ENCODE measurements around the gene TM9SF4.
"Not testable (repeated sequence)": the region's sequence is repeated elsewhere in the genome, so short reads cannot be mapped to it uniquely, and the experiment has no call there.

TM9SF4 gene

DNA sequence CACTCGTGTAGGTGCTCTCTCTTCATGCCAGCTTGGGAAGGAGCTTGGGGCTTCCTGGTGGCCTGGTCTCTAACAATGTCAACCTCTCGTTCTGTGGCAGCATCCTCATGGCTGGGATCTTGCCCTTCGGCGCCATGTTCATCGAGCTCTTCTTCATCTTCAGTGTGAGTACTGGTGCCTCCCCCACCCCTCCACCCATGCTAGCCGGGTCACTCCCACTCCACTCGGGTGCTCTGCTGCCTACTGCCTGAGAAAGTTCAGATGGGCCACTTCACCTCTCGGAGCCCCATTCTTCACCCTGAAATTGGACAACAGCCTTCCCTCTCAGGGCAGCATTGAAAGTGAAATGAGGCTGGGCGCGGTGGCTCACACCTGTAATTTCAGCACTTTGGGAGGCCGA is 48.8 kb downstream of the TM9SF4 start:
- no peak for DNase-seq (ENCODE audit: low read depth)

DNA sequence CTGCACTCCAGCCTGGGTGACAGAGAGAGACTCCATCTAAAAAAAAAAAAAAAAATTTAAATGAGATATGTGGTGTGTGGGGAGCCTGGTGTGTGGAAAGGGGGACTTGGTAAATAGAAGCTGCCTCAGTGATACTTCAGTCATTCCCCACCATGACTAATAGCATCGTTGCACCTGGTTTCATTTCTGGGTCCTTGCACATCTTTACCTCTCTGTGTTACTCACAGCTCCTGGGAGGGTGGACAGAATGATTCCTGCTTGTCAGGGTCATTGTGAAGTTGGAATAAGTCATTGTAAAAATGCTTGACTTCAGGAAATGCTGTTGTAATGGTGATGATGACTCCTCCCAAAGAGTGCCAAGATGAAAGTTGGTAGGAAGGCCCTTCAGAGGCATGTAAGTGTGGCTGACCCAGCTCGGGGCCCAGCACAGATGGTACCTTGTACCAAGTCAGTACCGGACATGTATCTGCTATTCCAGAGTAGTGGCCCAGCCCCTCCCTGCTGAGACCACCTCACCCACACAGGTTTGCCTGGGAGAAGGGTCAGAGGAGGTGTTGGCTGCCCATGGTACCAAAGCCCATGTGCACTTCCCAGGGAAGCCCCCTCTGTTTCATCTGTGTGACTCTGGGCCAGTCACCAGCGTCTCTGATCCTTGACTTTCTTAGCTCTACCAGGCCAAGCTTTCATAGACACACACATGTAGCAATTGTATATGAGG is 49.6 kb downstream of the TM9SF4 start:
- no peak for DNase-seq (ENCODE audit: low read depth)

DNA sequence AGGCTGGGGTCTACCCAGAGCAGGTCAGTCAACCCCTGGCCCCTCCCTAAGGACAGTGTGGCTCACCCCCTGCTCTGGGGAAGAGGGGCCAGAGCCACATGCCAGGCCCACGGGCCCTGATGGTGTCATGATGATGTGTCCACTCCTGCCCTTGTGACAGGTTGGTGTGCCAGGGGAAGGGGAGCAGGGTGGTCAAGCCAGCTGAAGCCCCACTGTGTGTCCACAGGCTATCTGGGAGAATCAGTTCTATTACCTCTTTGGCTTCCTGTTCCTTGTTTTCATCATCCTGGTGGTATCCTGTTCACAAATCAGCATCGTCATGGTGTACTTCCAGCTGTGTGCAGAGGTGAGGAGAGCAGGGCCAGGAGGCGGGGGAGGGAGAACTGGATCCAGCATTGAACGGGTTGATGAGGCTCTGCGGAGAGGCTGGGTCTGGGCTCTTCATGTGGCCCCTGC is 50.3 kb downstream of the TM9SF4 start:
- no peak for DNase-seq (ENCODE audit: low read depth)

DNA sequence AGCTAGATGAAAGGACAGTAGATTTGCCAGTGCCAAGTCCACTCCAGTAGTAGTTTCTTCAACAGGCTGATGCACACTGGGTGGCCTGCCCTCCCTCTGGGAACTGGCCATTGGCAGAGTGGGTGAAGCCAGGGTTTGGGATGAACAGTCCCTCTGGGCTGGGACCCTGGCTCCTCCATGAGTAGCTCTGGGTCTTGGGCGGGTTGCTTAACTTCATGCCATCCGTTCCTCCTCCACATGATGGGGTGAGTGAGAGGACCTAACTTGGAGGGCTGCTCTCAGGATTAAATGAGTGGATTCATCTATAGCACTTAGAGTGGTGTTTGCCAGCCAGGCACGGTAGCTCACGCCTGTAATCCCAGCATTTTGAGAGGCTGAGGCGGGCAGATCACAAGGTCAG is 50.8 kb downstream of the TM9SF4 start:
- no peak for DNase-seq (ENCODE audit: low read depth)

DNA sequence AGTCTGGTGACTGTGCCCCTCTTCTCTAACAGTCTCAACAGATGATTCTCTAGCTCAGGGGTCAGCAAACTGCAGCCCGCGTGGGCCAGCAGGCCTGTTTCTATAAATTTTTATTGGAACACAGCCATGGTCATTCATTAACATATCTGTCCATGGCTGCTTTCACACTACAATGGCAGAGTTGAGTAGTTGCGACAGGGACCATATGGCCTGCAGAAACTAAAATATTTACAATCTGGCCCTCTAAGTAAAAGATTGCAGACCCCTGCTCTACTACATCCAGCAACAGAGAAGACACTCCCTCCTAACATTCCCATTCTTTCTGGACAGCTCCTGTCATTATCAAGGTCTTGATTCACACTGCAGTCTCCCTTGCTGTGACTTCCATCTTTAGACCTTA is 52.8 kb downstream of the TM9SF4 start:
- DNase-seq (ENCODE audit: low read depth), result no peak

DNA sequence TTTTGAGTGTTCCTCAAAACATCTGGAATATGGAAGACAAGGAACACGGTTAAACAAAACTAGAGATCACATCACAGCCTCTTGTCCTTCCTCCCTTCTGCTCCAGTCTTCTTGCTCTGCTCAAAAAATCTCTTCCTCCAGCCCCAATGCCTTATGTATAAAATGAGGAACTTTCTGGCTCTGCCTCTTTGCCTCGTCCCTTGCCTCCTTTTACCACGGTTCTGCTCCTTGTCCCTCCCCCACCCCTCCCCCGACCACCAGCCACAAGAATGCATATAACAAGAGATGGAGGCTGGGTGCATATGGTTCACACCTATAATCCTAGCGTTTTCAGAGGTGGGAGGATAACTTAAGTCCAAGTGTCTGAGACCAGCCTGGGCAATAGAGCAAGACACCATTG is 54.4 kb downstream of the TM9SF4 start:
- DNase-seq (ENCODE audit: low read depth), result no peak

DNA sequence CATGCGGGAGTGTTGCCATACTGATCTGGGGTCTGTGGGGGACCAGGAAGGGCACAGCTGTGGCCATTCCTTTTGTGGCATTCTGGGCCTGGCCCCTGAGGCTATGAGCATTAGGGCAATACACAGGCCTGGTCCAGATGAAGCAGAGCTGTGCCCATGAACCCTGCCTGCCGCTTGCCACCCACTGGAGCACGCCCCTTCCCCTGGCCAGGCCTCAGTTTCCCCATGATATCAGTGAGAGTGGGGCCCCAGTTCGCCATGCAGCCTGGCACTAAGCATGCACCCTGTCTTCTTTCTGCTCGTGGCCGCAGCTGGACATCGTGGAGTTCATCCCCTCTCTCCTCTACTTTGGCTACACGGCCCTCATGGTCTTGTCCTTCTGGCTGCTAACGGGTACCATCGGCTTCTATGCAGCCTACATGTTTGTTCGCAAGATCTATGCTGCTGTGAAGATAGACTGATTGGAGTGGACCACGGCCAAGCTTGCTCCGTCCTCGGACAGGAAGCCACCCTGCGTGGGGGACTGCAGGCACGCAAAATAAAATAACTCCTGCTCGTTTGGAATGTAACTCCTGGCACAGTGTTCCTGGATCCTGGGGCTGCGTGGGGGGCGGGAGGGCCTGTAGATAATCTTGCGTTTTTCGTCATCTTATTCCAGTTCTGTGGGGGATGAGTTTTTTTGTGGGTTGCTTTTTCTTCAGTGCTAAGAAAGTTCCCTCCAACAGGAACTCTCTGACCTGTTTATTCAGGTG is 55.6 kb downstream of the TM9SF4 start:
- DNase-seq (ENCODE audit: low read depth), result no peak

DNA sequence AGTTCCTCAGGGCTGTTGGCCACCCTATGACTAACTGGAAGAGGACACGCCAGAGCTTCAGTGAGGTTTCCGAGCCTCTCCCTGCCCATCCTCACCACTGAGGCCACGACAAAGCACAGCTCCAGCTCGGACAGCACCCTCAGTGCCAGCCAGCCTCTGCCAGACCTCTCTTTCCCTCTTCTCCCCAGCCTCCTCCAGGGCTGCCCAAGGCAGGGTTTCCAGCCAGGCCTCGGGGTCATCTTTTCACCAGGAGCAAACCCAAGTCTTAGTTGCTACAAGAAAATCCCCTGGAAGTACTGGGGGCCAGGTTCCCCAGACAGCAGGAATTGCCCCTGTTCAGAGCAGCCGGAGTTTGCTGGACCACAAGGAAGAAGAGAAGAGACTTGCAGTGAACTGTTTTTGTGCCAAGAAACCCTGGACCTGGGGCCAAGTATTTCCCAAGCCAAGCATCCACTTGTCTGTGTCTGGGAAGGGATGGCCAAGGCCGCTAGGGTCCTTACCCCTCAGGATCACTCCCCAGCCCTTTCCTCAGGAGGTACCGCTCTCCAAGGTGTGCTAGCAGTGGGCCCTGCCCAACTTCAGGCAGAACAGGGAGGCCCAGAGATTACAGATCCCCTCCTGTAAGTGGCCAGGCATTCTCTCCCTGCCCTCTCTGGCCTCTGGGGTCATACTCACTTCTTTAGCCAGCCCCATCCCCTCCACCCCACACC is 56.5 kb downstream of the TM9SF4 start:
- no peak for DNase-seq (ENCODE audit: low read depth)

DNA sequence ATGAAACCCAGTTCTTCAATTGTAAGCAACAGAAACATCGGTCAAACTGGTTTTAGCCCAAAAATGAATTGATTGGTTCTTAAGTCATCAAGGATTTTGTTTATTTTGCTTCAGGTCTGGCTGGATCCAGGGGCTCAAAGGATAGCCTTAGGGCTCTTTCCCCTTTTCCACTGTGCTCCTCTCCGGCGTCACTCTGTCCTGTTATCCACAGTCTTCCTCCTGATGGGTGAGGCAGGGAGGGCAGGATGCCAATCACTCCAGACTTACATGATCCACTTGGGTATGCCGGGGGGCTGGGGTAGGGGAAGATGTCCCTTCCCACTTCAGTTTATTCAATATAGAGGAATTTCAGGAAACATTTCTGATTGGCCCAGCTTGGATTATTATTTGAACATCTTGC is 58.0 kb downstream of the TM9SF4 start:
- no peak for DNase-seq (ENCODE audit: low read depth)

DNA sequence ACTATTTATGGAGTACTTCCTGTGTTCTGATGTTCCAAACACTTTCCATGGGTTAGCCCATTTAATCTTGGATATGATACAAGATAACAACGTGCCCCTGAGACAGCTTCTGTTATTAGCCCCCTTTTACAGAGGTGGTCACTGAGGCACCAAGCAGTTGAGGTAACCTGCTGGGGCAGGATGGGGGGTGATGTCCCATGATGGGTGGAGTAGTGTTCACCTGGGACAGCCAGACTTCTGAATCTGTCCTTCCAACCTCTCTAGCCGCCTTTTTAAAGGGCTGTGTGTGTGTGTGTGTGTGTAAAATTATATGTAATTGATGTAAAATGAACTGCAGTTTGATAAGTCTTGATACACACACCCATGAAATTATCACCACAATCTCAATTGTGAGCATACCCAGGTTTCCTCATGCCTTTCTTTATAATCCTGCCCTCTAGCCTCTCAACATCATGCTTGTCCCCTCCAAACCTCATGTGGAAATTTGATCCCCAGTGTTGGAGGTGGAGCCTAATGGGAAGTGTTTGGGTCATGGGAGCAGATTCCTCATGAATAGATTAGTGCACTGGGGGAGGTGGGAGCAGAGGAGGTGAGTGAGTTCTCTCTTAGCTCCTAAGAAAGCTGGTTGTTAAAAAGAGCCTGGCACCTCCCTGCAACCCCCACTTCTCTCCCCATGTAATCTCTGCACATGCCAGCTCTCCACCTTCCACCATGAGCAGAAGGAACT is 58.8 kb downstream of the TM9SF4 start:
- DNase-seq (ENCODE audit: low read depth), result no peak

DNA sequence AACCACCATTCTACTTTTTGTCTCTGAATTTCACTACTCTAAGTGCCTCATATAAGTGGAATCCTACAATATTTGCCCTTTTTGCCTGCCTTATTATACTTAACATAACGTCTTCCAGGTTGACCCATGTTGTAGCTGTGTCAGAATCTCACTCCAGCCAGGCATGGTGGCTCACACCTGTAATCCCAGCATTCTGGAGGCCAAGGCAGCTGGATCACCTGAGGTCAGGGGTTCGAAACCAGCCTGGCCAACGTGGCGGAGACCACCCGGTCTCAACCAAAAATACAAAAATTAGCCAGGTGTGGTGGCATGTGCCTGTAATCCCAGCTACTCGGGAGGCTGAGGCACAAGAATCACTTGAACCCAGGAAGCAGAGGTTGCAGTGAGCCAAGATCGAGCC is 68.2 kb downstream of the TM9SF4 start:
- DNase-seq (ENCODE audit: low read depth), result not testable (repeated sequence)

DNA sequence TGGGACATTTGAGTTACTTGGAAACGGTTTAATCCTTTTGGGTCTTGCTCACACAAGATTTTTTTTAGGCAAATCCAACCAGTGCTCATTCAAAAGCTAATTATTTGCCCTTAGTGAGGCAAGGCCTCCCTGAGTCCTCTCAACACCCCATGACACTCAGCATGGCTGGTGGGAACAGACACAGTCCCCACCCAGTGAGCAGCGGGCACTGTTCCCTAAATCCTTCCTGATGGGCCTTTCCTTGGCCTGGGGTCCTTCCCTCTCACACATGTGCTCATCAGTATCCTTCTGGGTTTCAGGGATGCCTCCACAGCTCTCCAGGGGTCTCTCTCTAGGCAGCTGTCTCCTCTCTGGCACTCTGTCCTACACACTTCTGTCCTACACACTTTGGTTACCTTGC is 70.0 kb downstream of the TM9SF4 start:
- no peak for DNase-seq (ENCODE audit: low read depth)

DNA sequence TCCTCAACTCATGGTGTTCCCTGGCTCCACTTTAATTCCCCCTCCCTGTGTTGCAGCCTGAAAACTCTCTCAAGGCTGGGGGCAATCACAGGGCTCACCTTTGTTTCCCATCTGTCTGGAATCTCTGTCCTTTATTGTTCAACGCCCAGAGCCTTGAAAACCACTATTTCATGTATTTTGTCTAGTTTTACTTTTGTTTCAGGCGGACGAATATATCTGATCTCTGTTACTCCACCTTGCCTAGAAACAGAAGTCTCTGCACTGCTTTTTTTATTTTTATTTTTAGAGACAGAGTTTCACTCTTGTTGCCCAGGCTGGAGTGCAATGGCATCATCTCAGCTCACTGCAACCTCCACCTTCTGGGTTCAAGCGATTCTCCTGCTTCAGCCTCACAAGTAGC is 70.4 kb downstream of the TM9SF4 start:
- DNase-seq (ENCODE audit: low read depth), result no peak

DNA sequence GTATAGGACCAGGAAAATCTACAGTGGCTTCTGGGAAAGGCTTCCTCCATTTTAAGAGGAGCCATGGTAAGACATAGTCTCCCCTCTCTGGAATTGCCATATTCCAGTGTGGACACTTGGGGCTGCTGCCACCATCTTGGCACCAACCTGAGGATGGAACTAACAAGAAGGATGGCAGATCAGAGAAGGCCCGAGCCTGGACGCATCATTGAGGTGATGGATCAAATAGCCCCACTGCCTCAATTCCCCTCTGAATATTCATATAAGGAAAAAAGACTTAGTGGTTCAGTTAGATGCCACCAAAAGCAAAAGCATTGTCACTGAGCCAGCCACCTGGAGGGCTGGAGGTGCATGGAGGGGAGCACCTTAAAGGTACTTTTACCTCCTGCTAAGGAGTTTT is 72.1 kb downstream of the TM9SF4 start:
- DNase-seq (ENCODE audit: low read depth), result no peak

DNA sequence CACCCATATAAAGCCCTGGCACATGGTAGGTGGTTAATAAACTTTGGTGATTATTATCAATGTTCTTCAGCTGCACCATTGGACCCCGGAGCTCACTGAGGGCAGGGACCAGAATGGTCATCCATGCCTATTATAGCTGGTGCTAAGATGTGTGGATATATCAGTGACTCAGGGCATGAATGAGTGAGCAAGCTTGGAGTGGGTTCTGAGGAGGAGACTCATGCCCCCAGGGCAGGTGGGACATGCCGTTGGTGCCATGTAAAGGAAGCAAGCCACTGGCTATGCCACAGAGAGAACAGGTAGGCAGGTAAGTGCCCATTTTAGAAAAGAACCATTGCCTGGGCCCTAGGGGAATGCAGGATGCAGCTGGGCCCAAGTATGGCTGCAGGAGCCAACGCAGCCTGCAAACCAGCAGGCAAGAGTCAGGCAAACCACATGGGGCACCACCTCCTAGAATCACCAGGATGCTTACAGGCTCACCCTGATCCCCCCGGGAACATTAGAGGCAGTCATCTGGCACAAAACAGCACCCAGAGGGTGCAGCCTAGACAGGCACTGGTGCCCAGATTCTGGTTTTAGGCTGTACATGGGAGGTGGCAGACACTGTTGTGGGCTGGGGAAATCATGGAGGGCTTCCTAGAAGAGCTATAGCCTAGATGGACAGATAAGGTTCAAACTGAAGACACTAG is 74.6 kb downstream of the TM9SF4 start:
- no peak for DNase-seq (ENCODE audit: low read depth)

DNA sequence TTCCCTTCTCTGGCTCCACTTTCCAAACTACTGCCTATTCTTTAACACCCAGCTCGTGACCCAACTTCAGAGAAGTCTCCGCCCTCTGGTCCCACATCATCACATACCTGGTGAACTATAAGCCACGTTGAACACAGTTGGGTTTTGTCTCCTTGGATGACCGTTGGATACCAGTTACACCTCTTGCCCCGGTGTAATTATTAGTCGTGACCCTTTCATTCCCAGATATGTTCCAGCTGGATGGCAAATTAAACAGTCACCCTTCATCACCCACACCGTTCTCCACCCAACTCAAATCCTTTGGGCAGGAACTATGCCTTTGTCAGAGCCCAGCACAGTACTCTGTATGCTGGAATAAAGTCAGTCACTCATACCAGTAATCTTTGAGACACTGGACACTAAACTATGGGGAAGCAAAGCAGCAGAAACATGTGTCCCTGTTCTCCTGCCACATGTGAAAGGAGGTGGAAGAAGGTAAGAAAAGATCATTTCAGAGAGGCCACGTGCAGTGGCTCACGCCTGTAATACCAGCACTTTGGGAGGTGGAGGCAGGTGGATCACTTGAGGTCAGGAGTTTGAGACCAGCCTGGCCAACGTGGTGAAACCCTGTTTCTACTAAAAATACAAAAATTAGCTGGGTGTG is 75.6 kb downstream of the TM9SF4 start:
- no peak for DNase-seq (ENCODE audit: low read depth)

DNA sequence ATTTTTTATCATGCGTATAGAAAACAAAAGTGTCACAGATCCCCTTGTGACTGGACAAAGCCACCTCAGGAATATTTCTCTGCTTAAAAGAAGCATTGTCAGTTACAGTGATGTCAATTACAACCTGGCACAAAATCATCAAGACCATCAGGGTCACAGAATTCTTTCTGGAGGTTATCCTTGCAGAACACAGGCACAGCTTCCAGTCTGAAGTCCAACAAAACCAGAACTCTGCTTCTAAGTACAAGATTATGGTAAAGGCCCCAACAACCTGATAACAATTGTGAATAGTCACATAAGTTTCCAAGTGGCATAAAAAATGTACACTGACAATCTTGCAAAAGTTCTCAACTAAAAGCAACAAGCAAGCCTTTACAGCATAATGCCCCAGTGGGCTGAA is 77.0 kb downstream of the TM9SF4 start:
- no peak for DNase-seq (ENCODE audit: low read depth)

DNA sequence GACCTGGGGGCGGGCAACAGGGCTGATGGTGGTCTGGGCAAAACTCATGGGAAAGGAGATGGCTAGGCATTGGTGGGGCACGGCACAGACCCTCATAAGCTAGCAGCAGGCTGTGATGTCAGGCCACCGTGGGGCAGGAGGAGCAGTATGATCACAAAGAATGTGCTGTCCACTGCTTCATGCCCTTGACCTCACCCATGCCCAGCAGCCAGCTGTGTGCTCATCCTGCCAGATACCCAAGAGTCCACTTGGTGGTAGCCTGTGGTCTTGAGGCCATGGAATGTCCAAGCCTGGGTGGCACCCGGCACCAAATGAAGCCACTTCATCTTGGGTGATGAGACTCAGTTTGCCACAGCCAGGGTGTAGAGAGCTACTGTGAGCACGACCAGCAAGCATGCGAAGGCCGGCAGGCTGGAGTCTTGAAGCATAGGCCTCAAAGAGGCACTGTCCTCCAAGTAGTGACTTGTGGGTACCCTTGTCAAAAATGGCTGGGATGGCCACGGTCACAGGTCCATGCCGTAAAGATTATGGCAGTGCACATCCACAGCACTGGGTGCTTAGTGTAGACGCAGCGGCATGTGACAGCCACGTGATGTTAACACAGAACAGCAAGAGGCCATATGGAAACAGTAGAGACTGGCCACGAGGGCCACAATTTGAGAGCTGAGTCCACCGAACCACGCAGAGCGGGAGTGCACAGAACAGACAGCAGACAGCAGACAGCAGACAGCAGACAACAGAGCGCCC is 79.0 kb downstream of the TM9SF4 start:
- no peak for DNase-seq (ENCODE audit: low read depth)

DNA sequence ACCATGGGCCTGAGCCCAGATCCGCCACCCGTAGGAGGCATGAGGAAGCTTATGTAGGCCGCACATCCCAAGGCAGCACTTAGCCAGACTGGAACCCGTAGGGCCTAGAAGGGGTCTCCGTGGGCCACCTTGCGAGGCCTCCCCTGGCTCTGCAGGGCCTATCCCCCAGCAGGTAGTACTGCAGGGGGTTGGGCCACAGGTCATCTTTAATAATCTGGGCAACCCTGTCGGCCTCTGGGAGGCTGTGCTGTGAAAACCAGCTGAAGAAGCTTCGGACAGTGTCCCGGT is 79.6 kb downstream of the TM9SF4 start:
- no peak for DNase-seq (ENCODE audit: low read depth)

DNA sequence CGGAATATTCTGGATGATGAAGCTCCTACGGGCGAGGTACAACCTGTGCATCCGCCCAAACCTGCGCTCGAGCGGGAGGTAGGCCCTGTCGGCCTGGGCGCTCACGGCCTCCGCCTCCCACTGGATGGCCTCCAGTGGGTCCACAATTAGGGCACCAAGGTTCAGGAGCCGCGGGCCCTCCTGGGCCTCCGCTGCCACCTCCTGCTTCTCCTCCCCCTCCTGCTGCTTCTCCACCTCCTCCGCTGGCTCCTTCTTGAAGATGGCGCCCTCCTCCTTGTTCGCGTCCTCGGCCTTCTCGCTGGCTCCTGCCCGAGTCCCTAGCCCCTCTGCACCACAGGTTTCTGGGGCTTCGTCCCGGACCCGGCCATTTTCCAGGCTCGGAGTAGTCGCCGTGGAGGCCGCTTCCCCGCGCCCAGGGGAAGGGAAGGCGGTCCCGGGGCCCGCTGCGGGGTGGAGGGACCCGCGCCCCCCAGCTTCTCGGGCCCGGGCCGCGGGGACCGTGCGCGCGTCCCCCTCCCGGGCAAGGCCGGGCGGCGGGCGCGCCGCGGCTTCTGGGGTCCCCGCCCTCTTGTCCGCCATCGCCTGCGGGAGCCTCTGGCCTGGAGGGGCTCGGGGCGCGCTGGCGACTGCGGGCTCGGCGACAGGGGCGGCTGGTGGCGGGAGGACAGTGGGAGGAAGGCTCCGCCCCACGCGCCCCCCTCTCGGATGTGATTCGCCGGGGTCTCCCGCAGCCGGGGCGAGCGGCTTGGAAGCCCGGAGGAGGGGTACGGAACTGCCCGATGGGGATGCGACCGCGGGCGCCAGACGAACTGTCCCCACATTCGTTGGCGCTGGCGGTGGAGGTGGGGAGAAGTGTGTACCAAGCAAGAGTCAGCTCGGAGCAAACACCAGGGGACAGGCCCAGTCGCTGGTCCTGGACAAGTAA is 80.4 kb downstream of the TM9SF4 start:
- DNase-seq (ENCODE audit: low read depth), result no peak
